GM21825 (cell line): ENCODE results near the gene DNAH2.

Experiments
- ATAC-seq: cut with Tn5 transposase; IDR thresholded peaks from one replicate; pipeline ENCODE4 v1.9.1; 2021; ENCODE audit warnings: mild to moderate bottlenecking, moderate library complexity; ENCODE audit not compliant: unreplicated experiment

Gene DNAH2

GRCh38 chr17:7719661-7720060, 2.1 kb downstream of the DNAH2 start:
- no peak for ATAC-seq

DNA sequence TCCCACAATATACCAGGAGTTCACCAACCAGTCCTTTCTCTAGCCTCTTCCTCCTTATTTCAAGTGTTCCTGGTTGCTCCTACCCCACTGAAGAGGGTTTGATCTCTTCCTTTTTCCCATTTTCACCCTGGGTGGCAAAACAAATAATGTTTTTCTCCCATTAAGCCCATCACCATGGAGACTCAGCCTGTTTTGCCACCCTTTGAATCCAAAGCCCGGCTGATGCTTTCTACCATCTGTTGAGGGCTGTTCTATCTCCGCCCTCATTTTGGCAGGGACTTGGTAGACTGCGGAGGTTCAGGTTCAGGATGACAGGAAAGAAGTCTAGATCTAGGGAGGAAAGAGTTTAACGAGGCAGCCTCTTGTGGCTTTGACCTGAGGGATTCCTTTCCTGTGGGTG, 2.6 kb downstream of the DNAH2 start:
- ATAC-seq, result no peak

DNA sequence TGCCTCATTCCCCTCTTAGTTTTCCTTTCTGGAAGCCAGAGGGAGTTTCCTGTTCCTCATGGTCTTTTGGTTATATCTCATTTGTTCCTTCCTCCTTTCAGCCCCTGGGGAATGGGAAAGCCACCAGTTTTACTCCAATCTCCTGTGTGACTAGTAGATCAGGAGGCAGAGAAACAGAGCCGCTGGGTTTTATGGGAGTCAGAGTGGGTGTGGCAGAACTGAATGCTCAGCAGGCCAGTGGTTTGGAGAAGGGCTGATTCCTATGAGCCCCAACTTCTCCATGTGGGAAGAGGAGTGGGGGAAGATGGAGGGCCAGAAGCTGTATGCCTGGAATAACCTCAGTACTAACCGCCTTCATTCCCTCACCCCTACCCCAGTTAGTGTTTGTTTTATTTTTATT, 4.1 kb downstream of the DNAH2 start:
- ATAC-seq, result no peak

GRCh38 chr17:7727886-7728285, 10.3 kb downstream of the DNAH2 start:
- no peak for ATAC-seq

DNA sequence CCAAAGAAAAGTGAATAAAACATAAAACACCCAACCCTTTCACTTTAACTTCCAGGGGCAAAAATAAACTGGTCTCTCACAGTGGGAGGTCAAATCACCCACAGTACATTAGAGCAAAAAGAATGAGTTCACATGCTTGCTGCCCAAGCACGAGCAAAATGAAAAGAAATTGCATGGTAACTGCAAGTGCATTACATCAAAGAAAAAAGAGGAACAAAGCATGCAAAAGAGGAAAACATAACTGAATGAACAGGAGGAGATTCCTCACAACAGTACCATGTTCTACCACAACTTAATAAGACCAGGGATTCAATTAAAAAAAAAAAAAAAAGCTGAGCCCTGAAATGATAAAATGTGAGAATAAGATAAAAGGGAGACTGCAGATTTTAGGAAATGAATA, 12.3 kb downstream of the DNAH2 start:
- no peak for ATAC-seq

- ATAC-seq, result no peak
Observed at GRCh38 chr17:7732981-7733539, 15.5 kb downstream of the DNAH2 start.

GRCh38 chr17:7737601-7738000, 20.1 kb downstream of the DNAH2 start:
- ATAC-seq, result no peak

GRCh38 chr17:7739746-7740145, 22.2 kb downstream of the DNAH2 start:
- no peak for ATAC-seq

- ATAC-seq, result no peak
Observed at GRCh38 chr17:7740481-7741001, 23.0 kb downstream of the DNAH2 start.

DNA sequence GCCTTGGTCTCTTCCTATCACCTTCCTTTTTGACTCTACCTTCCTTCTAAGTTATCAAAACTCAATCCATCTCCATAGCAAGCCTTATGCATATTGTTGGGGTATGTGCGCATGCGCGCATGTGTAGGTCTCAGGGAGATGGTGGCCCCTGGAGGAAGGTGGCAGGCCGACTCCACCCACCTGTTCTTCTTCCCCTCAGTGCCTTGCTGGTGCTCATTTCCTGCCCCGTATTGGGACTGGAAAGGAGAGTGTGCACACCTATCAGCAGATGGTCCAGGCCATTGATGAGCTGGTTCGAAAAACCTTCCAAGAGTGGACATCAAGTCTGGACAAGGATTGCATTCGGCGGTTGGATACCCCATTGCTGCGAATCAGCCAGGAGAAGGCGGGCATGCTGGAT, 25.2 kb downstream of the DNAH2 start:
- ATAC-seq, result no peak

DNA sequence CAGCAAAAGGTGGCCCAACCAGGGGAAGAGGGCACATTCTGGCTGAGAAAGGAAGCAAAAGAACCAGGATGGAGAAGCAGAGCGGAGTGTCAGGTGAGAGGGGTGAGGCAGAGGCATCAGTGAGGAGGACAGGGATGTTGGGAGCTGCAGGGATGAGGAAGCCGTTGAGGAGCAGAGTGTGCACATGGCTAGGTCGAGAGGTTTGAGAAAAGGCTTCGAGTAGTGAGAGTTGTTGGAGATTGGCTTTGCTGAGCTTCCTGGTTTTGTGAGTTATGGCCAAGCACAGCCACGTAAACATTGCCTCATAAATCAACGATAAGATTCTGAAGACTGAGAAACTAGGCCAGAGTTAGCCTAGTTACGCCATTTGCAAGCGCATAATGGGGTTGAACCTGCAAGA, 26.9 kb downstream of the DNAH2 start:
- ATAC-seq, result no peak

DNA sequence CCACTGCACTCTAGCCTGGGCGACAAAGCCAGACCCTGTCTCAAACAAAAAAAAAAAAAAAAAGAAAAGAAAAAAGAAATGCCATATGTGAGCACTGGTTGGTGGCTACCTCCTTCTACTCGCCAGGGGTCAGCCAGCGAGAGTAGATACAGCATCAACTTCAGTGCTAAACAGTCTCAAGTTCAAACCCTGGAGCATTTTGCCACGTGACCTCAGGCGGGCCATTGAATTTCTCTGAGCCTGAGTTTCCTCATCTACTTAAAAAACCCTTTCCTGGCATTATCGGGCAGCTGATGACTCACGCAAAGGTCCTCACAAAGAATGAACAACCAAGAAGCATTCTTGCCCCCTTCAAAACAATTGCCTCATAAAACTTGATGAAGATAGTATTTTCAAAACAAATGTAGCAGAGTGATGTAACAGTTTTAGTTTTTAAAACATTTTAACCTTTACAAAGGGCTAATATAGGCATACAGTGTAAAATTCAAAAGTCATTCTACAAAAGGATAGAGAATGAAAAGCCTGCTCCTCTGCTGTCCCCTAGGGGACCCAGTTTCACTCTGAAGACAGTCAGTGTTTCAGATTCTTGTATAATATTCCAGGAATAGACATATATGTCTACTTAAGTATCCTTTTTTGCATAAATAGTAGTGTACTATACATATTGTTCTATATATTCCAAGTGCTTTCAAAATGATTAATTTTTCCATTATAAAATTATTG, 28.4 kb downstream of the DNAH2 start:
- no peak for ATAC-seq

DNA sequence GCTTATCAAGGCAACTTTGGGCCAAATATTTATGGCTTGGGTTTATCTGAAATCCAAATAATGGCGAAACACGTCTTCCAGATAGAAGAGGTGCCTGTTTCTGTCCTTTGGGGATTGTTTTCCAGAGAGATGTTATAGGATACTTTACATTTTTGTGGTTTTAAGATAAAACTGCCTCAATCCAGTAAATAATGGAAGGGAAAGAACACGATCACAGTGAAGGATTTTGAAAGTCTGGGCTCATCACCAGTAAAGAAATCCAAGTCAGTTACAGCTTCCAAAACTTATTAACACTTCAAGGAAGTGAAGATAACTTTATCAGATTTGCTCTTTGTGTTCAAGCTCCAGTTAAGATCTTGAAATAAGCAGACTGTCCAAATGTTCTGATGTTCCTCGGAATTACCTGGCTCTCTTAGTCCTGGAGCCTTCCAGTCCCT, 30.1 kb downstream of the DNAH2 start:
- no peak for ATAC-seq

DNA sequence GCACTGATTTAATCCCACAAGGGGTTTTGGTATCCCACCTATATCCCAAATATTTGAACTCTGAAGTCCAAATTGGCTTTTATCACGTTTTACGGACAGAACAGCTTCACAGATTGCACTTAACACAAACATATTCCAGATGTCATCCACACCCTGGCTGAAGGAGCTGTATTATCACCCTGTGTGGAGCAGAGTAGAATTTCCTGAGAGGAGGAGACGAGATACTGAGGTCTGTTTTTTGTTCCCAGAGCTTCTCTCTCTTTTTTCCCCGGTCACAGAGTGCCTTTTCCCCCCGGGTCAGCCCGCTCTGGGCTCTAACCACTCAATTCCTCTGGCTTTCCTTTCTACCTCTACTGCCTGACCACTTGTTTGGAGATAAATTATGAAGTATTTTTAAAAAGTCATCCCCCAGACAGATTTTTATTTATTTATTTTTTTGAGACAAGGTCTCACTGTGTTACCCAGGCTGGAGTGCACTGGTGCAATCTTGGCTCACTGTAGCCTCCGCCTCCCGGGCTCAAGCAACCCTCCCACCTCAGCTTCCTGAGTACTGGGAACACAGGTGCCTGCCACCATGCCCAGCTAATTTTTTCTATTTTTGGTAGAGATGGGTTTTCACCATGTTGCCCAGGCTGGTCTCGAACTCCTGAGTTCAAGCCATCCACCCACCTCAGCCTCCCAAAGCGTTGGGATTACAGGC, 30.7 kb downstream of the DNAH2 start:
- no peak for ATAC-seq

DNA sequence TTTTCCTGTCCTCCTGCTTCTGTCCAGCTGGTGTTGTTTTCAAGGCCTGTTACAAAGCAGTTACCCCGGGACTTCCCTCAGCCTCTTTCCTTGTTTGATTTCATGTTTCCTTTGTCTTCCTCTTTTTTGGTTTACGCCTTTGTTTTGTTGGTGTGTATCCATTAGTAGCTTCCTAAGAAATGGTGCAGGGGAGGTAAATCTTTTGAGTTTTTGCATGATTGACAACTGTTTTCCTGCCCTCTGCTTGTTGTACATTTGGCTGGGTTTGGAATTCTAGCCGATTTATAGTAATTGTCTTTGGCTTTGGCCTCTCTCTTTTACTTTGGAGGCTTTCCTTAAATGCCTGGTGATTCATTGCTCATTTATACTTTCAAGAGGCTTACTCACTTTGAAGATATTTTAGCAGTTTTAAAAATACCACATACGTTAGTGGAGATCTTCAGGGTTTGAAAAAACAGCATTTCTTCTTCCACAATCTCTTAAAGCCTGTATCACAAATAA, 32.8 kb downstream of the DNAH2 start:
- ATAC-seq, result no peak

DNA sequence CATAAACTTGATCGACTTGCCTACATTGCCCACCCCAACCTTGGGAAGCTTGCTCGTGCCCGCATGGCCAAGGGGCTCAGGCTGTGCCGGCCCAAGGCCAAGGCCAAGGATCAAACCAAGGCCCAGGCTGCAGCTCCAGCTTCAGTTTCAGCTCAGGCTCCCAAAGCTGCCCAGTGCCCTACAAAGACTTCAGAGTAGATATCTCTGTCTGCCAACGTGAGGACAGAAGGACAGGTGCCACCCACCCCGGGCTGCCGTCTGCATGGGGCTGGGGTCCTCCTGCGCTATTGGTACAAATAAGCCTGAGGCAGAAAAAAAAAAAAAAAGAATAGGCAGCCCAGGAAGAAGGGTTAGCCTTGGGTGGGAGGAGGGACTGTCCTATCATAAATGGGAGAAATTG, 37.1 kb downstream of the DNAH2 start:
- ATAC-seq, result no peak

GRCh38 chr17:7755095-7755890, 37.7 kb downstream of the DNAH2 start:
- ATAC-seq, result no peak

- ATAC-seq, result no peak
Observed at GRCh38 chr17:7756968-7757367, 39.4 kb downstream of the DNAH2 start.

DNA sequence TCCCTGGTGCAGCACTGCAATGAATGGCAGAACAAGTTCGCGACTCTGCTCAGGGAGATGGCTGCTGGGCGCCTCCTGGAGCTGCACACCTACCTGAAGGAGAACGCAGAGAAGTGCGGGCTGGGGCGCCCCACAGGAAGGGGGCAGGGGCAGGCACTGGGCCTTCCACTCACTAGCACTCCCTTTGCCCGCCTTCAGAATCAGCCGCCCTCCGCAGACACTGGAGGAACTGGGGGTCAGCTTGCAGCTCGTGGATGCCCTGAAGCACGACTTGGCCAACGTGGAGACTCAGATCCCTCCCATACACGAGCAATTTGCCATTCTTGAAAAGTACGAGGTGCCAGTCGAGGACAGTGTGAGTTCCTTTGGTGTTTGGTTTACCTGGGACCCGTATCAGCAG, 46.4 kb downstream of the DNAH2 start:
- ATAC-seq, result no peak

DNA sequence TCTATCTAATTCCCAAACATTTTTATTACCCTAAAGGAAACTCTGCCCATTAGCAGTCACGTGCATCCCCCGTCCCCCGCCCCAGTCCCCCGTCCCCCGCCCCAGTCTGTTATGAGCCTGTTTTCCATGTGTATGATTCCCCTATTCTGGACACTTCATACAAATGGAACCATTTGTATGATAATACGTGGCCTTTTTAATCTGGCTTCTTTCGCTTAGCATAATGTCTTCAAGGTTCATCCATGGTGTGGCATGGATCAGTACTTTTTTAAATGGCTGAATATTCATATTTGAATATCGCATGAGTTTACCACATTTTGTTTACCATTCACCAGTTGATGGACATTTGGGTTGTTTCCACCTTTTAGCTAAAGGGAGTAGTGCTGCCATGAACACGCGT, 49.5 kb downstream of the DNAH2 start:
- ATAC-seq, result no peak

DNA sequence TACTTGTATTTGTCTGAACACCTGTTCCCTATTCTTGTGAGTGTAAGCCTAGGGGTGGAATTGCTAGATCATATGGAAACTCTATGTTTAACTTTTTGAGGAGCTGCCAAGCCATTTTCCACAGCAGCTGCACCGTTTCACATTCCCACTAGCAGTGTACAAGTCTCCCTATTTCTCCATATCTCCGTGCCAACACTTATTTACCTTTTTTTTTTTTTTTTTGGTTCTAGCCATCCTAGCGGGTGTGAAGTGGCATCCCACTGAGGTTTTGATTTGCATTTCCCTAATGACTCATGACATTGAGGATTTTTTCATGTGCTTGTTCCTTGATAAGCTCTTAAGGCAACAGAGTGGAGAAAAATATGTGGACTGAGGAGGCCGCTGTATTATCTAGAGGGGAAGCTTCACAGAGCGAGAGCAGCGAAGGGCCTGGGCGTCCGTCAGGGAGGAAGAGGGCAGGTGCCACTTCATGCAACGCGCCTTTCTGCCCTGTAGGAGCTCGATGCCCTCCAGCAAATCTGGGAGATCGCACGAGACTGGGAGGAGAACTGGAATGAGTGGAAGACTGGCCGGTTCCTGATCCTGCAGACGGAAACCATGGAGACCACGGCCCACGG, 50.0 kb downstream of the DNAH2 start:
- ATAC-seq, result no peak
